Rectal smooth muscle tissue (tissue), 1 donor: ENCODE results near the gene SAP30BP.
"Not testable (repeated sequence)": the region's sequence is repeated elsewhere in the genome, so short reads cannot be mapped to it uniquely, and the experiment has no call there.

Source experiments
- H3K27ac ChIP-seq: one replicate; pipeline ENCODE4 v1.7.0; 2013; ENCODE audit warnings: low read depth, low read length, inconsistent platforms
- H3K27me3 ChIP-seq: one replicate; pipeline ENCODE4 v1.7.0; 2013; ENCODE audit warnings: low read length; ENCODE audit not compliant: control insufficient read depth, insufficient read depth
- H3K36me3 ChIP-seq: one replicate; pipeline ENCODE4 v1.7.0; 2013; ENCODE audit warnings: low read length; ENCODE audit not compliant: control insufficient read depth, insufficient read depth
- H3K4me1 ChIP-seq: one replicate; pipeline ENCODE4 v1.7.0; 2013; ENCODE audit warnings: low read length; ENCODE audit not compliant: control insufficient read depth, insufficient read depth
- H3K4me3 ChIP-seq: one replicate; pipeline ENCODE4 v1.7.0; 2013; ENCODE audit warnings: low read length
- H3K9ac ChIP-seq: one replicate; pipeline ENCODE4 v1.7.0; 2013; ENCODE audit warnings: low read length

The SAP30BP gene

DNA sequence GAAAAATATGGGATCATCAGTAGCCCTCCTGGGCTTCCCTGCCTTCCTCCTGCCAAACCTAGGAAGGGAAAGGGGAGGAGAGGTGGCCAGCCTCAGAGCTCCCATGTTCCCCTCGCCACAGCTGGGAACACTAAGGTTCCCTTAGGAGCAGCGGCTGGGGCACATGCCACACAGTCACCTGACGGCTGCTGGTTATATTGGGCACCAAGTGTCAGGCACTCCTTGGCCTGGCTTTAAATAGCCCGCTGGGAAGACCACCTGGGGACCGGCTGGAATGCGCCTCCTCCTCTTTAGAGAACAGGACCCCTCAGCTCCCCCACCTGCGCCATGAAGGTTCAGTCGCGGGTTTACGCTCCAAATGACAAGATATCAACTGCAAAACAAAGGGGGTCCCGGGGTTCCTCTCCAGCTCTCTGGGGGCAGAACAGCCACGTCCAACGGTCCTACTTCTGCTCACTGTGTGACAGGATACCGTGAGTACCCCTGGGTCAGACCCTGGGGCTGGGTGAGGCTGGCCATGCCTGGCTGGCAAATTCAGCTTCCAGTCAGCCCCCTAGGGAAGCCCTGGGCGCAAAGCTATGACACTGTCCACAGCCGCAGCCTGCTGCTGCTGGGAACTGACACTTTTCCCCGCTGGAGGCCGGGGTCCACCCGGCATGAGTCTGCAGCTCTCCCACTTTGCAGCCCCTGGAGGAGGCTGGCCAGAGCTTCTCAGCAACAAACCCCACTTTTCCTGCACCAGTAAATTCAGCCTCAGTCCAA lies 30.6 kb upstream of the SAP30BP start:
- Histone ChIP-seq H3K4me1 (peaks cover 14% of the 10 kb centered on the region), H3K9ac (peak overlapping the region; percentile 47), H3K4me3 (no peak overlapping the region), H3K36me3 (no peaks in the 10 kb centered on the region), H3K27ac (no peak overlapping the region), H3K27me3 (no peaks in the 10 kb centered on the region)

GRCh38 chr17:75637143-75637538 lies 30.0 kb upstream of the SAP30BP start:
- Histone ChIP-seq H3K4me1 (peaks cover 14% of the 10 kb centered on the region), H3K36me3 (no peaks in the 10 kb centered on the region), H3K27ac (no peak overlapping the region), H3K4me3 (no peak overlapping the region), H3K9ac (peak overlapping the region; percentile 47), H3K27me3 (no peaks in the 10 kb centered on the region)

DNA sequence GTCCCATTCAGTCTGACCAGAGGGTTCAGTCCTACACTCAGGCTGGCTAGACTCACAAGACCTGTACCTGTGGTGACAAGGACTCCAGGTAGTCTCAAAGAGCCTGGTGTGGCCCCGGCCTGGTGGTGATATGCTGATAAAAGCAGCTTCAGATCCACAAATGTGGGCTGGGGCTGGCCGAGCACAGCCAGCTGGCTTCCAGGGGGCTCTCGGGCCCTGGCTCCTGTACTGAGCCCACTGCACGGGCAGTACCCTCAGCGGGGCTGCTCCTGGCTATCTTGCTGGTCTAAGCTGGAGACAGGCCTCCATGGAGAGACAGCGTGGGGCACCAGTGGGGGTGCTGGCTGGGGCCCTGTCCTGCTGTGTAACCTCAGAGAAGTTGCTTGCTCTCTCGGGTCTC lies 29.6 kb upstream of the SAP30BP start:
- H3K36me3 ChIP-seq: no peaks in the 10 kb centered on the region
- H3K27me3 ChIP-seq: no peaks in the 10 kb centered on the region
- H3K27ac ChIP-seq: no peak overlapping the region
- no peak overlapping the region for H3K4me3 ChIP-seq
- no peak overlapping the region for H3K9ac ChIP-seq
- H3K4me1 ChIP-seq: peaks cover 14% of the 10 kb centered on the region

DNA sequence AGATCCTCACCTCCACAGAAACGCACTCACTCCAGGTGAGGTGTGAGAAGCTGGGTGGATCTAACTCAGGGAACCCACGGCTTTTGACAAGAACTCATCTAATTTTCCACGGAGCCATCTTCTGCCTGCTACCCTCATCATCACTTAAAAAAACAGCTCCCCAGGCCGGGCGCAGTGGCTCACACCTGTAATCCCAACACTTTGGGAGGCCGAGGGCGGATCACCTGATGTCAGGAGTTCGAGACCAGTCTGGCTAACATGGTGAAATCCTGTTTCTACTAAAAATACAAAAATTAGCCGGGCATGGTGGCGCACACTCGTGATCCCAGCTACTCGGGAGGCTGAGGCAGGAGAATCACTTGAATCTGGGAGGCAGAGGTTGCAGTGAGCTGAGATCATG lies 29.1 kb upstream of the SAP30BP start:
- not testable (repeated sequence) for H3K36me3 ChIP-seq, H3K27ac ChIP-seq, H3K9ac ChIP-seq, H3K4me3 ChIP-seq, H3K27me3 ChIP-seq
- peaks cover 14% of the 10 kb centered on the region for H3K4me1 ChIP-seq

- Histone ChIP-seq H3K4me3 (no peak overlapping the region), H3K36me3 (no peaks in the 10 kb centered on the region), H3K9ac (no peak overlapping the region), H3K27me3 (no peaks in the 10 kb centered on the region), H3K4me1 (peaks cover 7% of the 10 kb centered on the region), H3K27ac (no peak overlapping the region)
These were observed 28.2 kb upstream of the SAP30BP start for GRCh38 chr17:75638893-75639292.

GRCh38 chr17:75639327-75639726 lies 27.8 kb upstream of the SAP30BP start:
- H3K4me1 ChIP-seq: peaks cover 3% of the 10 kb centered on the region
- no peaks in the 10 kb centered on the region for H3K36me3 ChIP-seq
- no peak overlapping the region for H3K4me3 ChIP-seq
- H3K27me3 ChIP-seq: no peaks in the 10 kb centered on the region
- H3K27ac ChIP-seq: no peak overlapping the region
- no peak overlapping the region for H3K9ac ChIP-seq

GRCh38 chr17:75639771-75640555 lies 27.2 kb upstream of the SAP30BP start:
- no peak overlapping the region for H3K9ac ChIP-seq
- H3K27me3 ChIP-seq: no peaks in the 10 kb centered on the region
- H3K4me1 ChIP-seq: no peaks in the 10 kb centered on the region
- H3K36me3 ChIP-seq: no peaks in the 10 kb centered on the region
- no peak overlapping the region for H3K4me3 ChIP-seq
- no peak overlapping the region for H3K27ac ChIP-seq

DNA sequence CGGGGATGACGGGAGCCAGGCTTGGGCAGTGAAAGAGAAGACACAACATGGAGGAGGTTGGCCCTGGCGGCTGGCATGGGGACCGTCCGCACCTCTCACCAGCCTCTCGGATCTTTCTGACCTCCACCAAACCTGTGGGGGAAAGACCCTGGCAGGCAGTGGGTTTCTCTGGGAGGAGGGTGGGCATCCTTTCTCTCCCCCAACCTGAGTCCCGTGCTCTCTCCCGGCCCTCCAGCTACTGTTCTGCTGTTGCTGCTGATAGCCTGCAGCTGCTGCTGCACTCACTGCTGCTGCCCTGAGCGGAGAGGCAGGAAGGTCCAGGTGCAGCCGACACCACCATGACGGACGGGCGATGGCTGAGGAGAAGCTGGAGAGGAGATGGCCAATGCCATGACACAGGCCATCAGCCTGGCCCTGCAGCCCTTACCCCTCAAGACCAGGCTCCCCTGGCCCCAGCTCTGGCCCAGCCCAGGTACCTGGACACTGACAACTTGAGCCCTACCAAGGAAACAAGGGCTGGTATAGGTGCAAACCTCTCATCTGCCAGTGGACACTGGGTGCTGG lies 26.5 kb upstream of the SAP30BP start:
- Histone ChIP-seq H3K4me1 (no peaks in the 10 kb centered on the region), H3K36me3 (no peaks in the 10 kb centered on the region), H3K9ac (no peak overlapping the region)

GRCh38 chr17:75641343-75641742 lies 25.8 kb upstream of the SAP30BP start:
- H3K9ac ChIP-seq: no peak overlapping the region
- no peaks in the 10 kb centered on the region for H3K4me1 ChIP-seq
- H3K27me3 ChIP-seq: no peaks in the 10 kb centered on the region
- H3K4me3 ChIP-seq: no peak overlapping the region
- H3K36me3 ChIP-seq: no peaks in the 10 kb centered on the region
- no peak overlapping the region for H3K27ac ChIP-seq

More for the DNA sequence above, 26.5 kb upstream of the SAP30BP start:
- Histone ChIP-seq H3K27ac (no peak overlapping the region), H3K27me3 (no peaks in the 10 kb centered on the region), H3K4me3 (no peak overlapping the region)

DNA sequence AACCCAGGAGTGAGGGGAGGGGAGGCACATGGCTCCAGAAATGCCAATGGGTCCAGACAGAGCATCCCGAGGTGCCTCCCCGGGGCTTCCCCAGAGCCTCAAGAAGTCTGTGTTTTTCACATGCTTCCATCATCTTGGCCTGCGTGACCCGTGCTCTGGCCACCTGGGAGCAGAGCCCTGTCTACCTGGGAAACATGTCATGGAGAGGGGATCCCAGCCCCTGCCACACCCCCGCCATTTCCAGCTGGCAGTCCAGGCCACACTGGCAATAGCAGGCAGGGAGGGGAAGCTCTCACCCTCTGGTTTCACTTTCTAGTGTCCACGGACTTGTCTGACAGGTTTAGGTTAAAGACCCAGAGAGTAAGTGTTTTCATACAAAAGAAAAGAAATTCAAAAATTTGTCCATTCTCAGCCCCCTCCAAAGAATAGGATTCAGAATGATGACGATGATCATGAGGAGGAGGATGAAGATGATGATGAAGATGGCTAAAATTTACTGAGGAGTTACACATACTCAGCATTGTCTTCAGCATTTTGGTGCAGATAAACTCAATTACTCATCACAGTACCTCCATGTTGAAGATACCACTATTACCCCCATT lies 24.9 kb upstream of the SAP30BP start:
- no peaks in the 10 kb centered on the region for H3K36me3 ChIP-seq
- no peaks in the 10 kb centered on the region for H3K27me3 ChIP-seq
- H3K9ac ChIP-seq: no peak overlapping the region
- no peak overlapping the region for H3K27ac ChIP-seq
- no peak overlapping the region for H3K4me3 ChIP-seq
- H3K4me1 ChIP-seq: no peaks in the 10 kb centered on the region

- no peak overlapping the region for H3K27ac ChIP-seq
These were observed 24.1 kb upstream of the SAP30BP start for GRCh38 chr17:75642784-75643642.

DNA sequence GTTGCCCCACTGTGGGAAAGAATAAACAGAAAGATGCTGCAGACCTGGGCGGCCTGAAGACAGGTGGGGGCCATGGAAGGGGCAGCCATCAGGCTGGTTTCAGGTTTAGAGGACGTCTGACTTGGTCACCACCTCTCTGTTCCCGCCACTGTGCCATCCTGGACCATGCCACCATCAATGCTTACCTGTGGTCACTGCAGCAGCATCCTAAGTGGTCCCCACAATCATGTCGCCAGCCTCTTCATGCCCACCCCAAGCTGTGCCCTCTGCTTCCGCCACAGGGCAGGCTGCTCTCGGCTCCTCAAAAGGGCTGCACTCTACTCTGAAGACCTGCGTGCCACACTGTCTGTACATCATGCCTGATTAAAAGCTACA lies 23.5 kb upstream of the SAP30BP start:
- Histone ChIP-seq H3K4me3 (no peak overlapping the region), H3K27me3 (no peaks in the 10 kb centered on the region), H3K4me1 (no peaks in the 10 kb centered on the region), H3K27ac (no peak overlapping the region), H3K36me3 (no peaks in the 10 kb centered on the region), H3K9ac (no peak overlapping the region)

More at GRCh38 chr17:75642784-75643642, 24.1 kb upstream of the SAP30BP start:
- no peaks in the 10 kb centered on the region for H3K4me1 ChIP-seq
- no peak overlapping the region for H3K9ac ChIP-seq
- H3K36me3 ChIP-seq: no peaks in the 10 kb centered on the region
- H3K4me3 ChIP-seq: no peak overlapping the region
- no peaks in the 10 kb centered on the region for H3K27me3 ChIP-seq
